Aorta (tissue), 5 donors: Measurements from ENCODE around the gene TRERF1. TPM values are rescaled to one million over a fixed set of nuclear protein-coding genes. Genes with fewer than 3 reads are reported as not detected.
"Not testable (repeated sequence)": the region's sequence is repeated elsewhere in the genome, so short reads cannot be mapped to it uniquely, and the experiment has no call there.

ENCODE experiments used
- ATAC-seq: fragments of 200-7000 bp; cut with Tn5 transposase; one replicate; pipeline ENCODE4 v1.9.1; 2022; ENCODE audit warnings: moderate library complexity; ENCODE audit not compliant: low FRiP score
- DNase-seq, 2 donors: peaks; one replicate each; pipeline ENCODE4 v3.0.0-alpha.2; 2020
- H3K27ac ChIP-seq, 2 donors: one replicate each; pipeline ENCODE4 v1.5.1; 2013; ENCODE audit warnings: low read length in 2 of 2, mild to moderate bottlenecking in 2 of 2, moderate library complexity in 2 of 2, control low read depth in 1 of 2, inconsistent platforms in 1 of 2, low read depth in 1 of 2
- H3K27me3 ChIP-seq, 2 donors: one replicate each; pipeline ENCODE4 v1.6.1; 2013; ENCODE audit warnings: control low read depth in 1 of 2, low read length in 1 of 2, mild to moderate bottlenecking in 1 of 2, moderate library complexity in 1 of 2; ENCODE audit not compliant: insufficient read depth in 2 of 2, control insufficient read depth in 1 of 2
- H3K36me3 ChIP-seq, 2 donors: one replicate each; pipeline ENCODE4 v1.6.1; 2013; ENCODE audit warnings: control low read depth in 1 of 2, low read length in 1 of 2, mild to moderate bottlenecking in 1 of 2; ENCODE audit not compliant: insufficient read depth in 2 of 2, control insufficient read depth in 1 of 2
- H3K4me1 ChIP-seq, 2 donors: one replicate each; pipeline ENCODE4 v1.6.1; 2013; ENCODE audit warnings: low read length in 2 of 2, control low read depth in 1 of 2, mild to moderate bottlenecking in 1 of 2, moderate library complexity in 1 of 2; ENCODE audit not compliant: insufficient read depth in 2 of 2, control insufficient read depth in 1 of 2
- H3K4me3 ChIP-seq, 2 donors: one replicate each; pipeline ENCODE4 v1.5.1; 2013; ENCODE audit warnings: low read length in 2 of 2, control low read depth in 1 of 2, mild to moderate bottlenecking in 1 of 2
- H3K9me3 ChIP-seq: one replicate; pipeline ENCODE4 v1.6.1; 2013; ENCODE audit warnings: mild to moderate bottlenecking, low read length; ENCODE audit not compliant: control insufficient read depth
- WGBS, 2 donors: extraction: QIAGEN DNeasy Blood & Tissue Kit; methylation state at CpG; one replicate each; pipeline ENCODE4 v1.1.7; 2013; 5-methylcytosine and 5-hydroxymethylcytosine counted together
- intact Hi-C, 2 donors: fragments of 100-400 bp; cut with DNase I; formaldehyde crosslinking; loops; one replicate each; pipeline versions ENCODE4 v1.14.2 to v1.15.0; 2022
- polyA plus RNA-seq, 2 donors: library from polyadenylated mRNA; stranded (reverse); fragments of 200-250 nt; gene quantifications; one replicate each; pipeline ENCODE4 v1.2.3, GENCODE V29; 2013
- total RNA-seq, 2 donors: library from RNA; stranded (reverse); fragmentation: NEBNext Ultra II Directional; extraction: Animal tissue kit (Norgen Biotek cat#: 25700); gene quantifications; one replicate each; pipeline ENCODE4 v1.2.1, GENCODE V29; 2021
- donor health status: healthy with polysubstance abuse.
- donor health status: Bipolar disorder and iron deficiency.
- donor health status: DM: no; HTN: no; CAD: no.
- donor health status: DM: no; HTN: no; CAD: no.
- donor health status: DM: yes; HTN: yes; CAD: no.

Gene TRERF1
- total and polyA plus RNA-seq, 4 donors = 0.50 to 9.5 (median 2.2) TPM

GRCh38 chr6:42222448-42222847, 229.3 kb downstream of the TRERF1 start:
- WGBS, 2 donors = 72 to 90% methylated on average over 7 of the region's 7 CpGs
- intact Hi-C loops = no loop called here
- DNase-seq (no peak), ATAC-seq (no peak)
- no peak overlapping the region for H3K27ac ChIP-seq
- no peaks in the 10 kb centered on the region for H3K36me3 ChIP-seq
- H3K4me1 ChIP-seq = no peaks in the 10 kb centered on the region
- no peaks in the 10 kb centered on the region for H3K27me3 ChIP-seq
- no peak overlapping the region for H3K4me3 ChIP-seq
- H3K9me3 ChIP-seq = no peaks in the 10 kb centered on the region

DNA sequence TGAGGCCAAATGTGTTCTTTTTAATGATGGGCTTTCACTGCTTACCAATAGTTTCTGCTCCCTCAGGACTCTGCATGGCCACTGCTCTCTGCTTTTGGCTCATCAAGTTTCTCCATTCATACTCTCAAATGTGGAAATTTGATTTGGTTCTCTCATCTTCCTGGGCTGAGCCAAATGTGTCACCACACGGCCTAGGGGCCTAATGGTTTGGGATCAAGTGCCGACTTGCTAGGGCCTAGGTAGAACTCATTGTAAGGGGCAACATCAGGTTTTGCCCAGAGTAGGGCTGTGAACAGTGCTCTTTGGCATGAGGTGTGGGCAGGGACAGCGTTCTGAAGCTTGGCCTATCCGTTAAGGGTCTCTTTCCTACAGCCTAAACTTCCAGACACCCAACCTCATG, 230.2 kb downstream of the TRERF1 start:
- 70 to 75% methylated on average over 4 of the region's 4 CpGs for WGBS, 2 donors
- intact Hi-C loops = no loop called here
- no peak for ATAC-seq

GRCh38 chr6:42220807-42221206, 230.9 kb downstream of the TRERF1 start:
- Histone ChIP-seq H3K4me1 (no peaks in the 10 kb centered on the region), H3K4me3 (no peak overlapping the region), H3K27me3 (no peaks in the 10 kb centered on the region), H3K9me3 (no peaks in the 10 kb centered on the region), H3K36me3 (no peaks in the 10 kb centered on the region), H3K27ac (no peak overlapping the region)
- DNase-seq (no peak), ATAC-seq (no peak)
- intact Hi-C loops = no loop called here
- 73 to 75% methylated on average over 6 of the region's 6 CpGs for whole genome bisulfite sequencing, 2 donors

More for the DNA sequence above, 230.2 kb downstream of the TRERF1 start:
- Histone ChIP-seq H3K9me3 (no peaks in the 10 kb centered on the region), H3K4me1 (no peaks in the 10 kb centered on the region), H3K27ac (no peak overlapping the region), H3K27me3 (no peaks in the 10 kb centered on the region), H3K36me3 (no peaks in the 10 kb centered on the region), H3K4me3 (no peak overlapping the region)
- DNase-seq = no peak

DNA sequence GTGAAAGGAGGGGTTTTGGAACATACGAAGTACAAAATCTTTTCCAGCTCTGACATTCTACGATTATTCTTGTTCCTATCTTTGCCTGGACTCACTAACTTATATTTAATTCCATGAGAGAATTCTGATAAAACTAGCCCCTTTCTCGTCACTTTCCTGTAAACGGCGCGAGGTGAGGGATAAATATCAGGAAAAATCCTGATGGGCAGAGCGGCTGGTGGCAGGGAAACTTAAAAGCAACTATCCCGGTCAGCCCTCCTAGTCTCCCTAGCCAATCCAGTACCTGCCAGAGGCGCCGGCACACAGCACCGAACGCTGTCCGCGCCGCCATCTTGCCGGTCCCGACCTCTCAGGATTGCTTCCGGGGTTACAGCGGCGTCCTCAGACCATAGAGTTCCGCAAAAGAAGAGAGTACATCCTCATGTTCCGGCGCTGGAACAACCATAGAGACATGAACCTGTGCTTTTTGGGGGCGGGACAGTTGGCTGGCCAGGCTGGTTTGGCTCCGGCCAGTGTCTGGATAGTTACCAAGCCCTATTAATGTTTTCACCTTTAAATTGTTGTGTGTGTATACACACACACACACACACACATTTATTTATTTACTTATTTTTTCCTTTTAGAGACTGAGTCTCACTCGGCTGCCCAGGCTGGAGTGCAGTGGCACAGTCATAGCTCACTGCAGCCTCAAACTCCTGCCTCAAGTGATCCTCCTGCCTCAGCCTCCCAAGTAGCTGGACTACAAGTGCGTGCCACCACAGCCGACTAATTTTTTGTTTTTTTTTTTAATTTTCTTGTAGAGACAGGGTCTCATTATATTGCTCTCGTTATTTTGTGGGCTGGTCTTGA, 234.0 kb downstream of the TRERF1 start, which contains the start of gene MRPS10:
MRPS10 (minus strand) TSS at position 343 of the 849 bp plus-strand sequence; CDS start at position 331, 12 bp downstream.
- intact Hi-C loops = loop anchor here (5.0 to 10.0 kb wide), 3 partner anchors 235 to 330 kb away; partner anchors contain the start of genes BYSL (in 1 of the 2), MED20 (in 1 of the 2) and TRERF1 (in 1 of the 2)
- 9% methylated on average over 29 of the region's 29 CpGs for WGBS, 2 donors
- DNase-seq (peak; percentile 94 to 96), ATAC-seq (peak; percentile 99)
- H3K9me3 ChIP-seq = no peaks in the 10 kb centered on the region
- no peaks in the 10 kb centered on the region for H3K4me1 ChIP-seq
- no peak within 1 kb of the TSS for H3K27ac ChIP-seq
- peak within 1 kb of the TSS; percentile 72 to 88 for H3K4me3 ChIP-seq
- H3K36me3 ChIP-seq = peaks cover 0 to 2% of the 10 kb centered on the region in 2 donors
- no peaks in the 10 kb centered on the region for H3K27me3 ChIP-seq

GRCh38 chr6:42217157-42217518, 234.6 kb downstream of the TRERF1 start:
- intact Hi-C loops = loop anchor here (5.0 to 10.0 kb wide), 3 partner anchors 235 to 330 kb away; partner anchors contain the start of genes BYSL (in 1 of the 2), MED20 (in 1 of the 2) and TRERF1 (in 1 of the 2)
- Histone ChIP-seq H3K4me1 (no peaks in the 10 kb centered on the region), H3K36me3 (peaks cover 0 to 2% of the 10 kb centered on the region in 2 donors), H3K4me3 (peak overlapping the region; percentile 72 to 88), H3K27me3 (no peaks in the 10 kb centered on the region), H3K9me3 (no peaks in the 10 kb centered on the region), H3K27ac (no peak overlapping the region)
- no peak for ATAC-seq
- 0 to 1% methylated on average over 5 of the region's 5 CpGs for WGBS, 2 donors
- no peak for DNase-seq

GRCh38 chr6:42216495-42216894, 235.2 kb downstream of the TRERF1 start:
- WGBS, 2 donors = 80 to 82% methylated on average over 18 of the region's 18 CpGs
- not testable (repeated sequence) for H3K4me1 ChIP-seq
- intact Hi-C loops = loop anchor here (5.0 to 10.0 kb wide), 3 partner anchors 236 to 331 kb away; partner anchors contain the start of genes BYSL (in 1 of the 2), MED20 (in 1 of the 2) and TRERF1 (in 1 of the 2)

DNA sequence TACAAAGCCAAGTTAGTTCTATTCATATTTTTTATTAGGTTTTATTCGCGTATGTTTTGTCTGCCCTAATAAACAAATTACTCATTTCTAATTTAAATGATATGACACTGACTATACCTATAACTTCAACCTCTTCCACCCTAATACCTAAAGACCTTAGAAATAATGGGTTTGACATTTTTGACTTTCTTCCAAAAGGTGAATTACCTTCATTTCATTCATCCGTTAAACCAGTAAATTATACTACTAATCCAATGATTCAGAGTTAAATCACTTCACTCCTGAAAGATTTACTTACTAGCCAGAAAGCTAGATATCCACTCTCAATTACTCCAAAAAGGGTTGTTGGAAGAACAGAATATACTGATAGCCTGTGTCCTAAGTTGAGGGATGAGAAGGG, 239.3 kb downstream of the TRERF1 start:
- no peak overlapping the region for H3K27ac ChIP-seq
- no peaks in the 10 kb centered on the region for H3K4me1 ChIP-seq
- DNase-seq (no peak), ATAC-seq (no peak)
- H3K27me3 ChIP-seq = no peaks in the 10 kb centered on the region
- WGBS, 2 donors = 73 to 92% methylated on average over 3 of the region's 3 CpGs
- intact Hi-C loops = loop anchor here in 1 of 2 donors (10.0 kb wide), 1 partner anchor 288 kb away; the partner anchor contains the start of genes BYSL and MED20
- no peaks in the 10 kb centered on the region for H3K9me3 ChIP-seq
- peaks cover 2 to 13% of the 10 kb centered on the region in 2 donors for H3K36me3 ChIP-seq
- no peak overlapping the region for H3K4me3 ChIP-seq

More at GRCh38 chr6:42216495-42216894, 235.2 kb downstream of the TRERF1 start:
- H3K9me3 ChIP-seq, H3K27ac ChIP-seq, H3K4me3 ChIP-seq, H3K27me3 ChIP-seq, DNase-seq, ATAC-seq, H3K36me3 ChIP-seq: not testable (repeated sequence)

DNA sequence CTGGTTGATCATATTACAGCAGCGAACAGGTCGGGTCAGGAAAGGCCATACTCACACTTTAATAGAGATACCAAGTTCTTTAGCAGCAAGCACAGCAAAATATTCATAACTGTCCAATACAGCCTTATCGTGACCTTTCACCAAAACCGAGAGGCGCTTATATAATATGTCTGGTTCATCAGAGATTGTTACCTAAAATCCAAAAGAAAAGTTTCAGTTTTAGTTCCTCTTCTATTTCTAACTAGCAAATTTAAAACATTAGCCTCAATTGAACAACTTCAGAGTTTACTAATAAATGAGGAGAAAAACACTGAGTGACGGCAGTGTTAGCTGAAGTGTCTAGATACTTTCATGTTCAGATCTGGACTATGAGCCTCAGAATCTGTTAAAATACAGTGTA, 240.0 kb downstream of the TRERF1 start:
- no peaks in the 10 kb centered on the region for H3K27me3 ChIP-seq
- H3K9me3 ChIP-seq = no peaks in the 10 kb centered on the region
- 86 to 92% methylated on average over 6 of the region's 6 CpGs for WGBS, 2 donors
- H3K4me1 ChIP-seq = no peaks in the 10 kb centered on the region
- no peak overlapping the region for H3K27ac ChIP-seq
- ATAC-seq = no peak
- H3K36me3 ChIP-seq = peaks cover 2 to 13% of the 10 kb centered on the region in 2 donors
- no peak for DNase-seq
- intact Hi-C loops = loop anchor here in 1 of 2 donors (10.0 kb wide), 1 partner anchor 287 kb away; the partner anchor contains the start of genes BYSL and MED20
- H3K4me3 ChIP-seq = no peak overlapping the region
